Pancreas (tissue), 10 donors: ENCODE results near the gene PTPRD. TPM values are rescaled to one million over a fixed set of nuclear protein-coding genes. Genes with fewer than 3 reads are reported as not detected.

Experiments
- ATAC-seq, 4 donors: fragments of 200-7000 bp; cut with Tn5 transposase; one replicate each; pipeline versions ENCODE4 v1.8.0 to v1.9.1; 2020; ENCODE audit warnings: mild to moderate bottlenecking in 4 of 4, moderate library complexity in 4 of 4
- DNase-seq, 6 donors: peaks; one replicate each; pipeline ENCODE4 v3.0.0-alpha.2; 2020
- FAIRE-seq: peaks from 2 replicates; lab custom pipeline; 2012; peaks lifted over from hg19 to GRCh38; lab: Jason Lieb, UNC
- H3K27ac ChIP-seq, 4 donors: fragments of 200-600 bp; sonication (generic); 1 replicate in 3 of 4; 2 replicates in 1 of 4; pipeline versions ENCODE4 v1.5.0 to v1.8.0; 2020
- H3K27me3 ChIP-seq, 4 donors: fragments of 200-600 bp; one replicate each; pipeline ENCODE4 v1.8.0; 2021
- H3K36me3 ChIP-seq, 3 donors: fragments of 200-600 bp; sonication (generic) in 1 of 3; one replicate each; pipeline versions ENCODE4 v1.5.0 to v1.8.0; 2020 to 2021
- H3K4me1 ChIP-seq, 3 donors: fragments of 200-600 bp; one replicate each; pipeline ENCODE4 v1.8.0; 2021
- H3K4me3 ChIP-seq, 4 donors: fragments of 200-600 bp; sonication (generic) in 2 of 4; one replicate each; pipeline versions ENCODE4 v1.5.0 to v1.8.0; 2020 to 2021
- H3K9me3 ChIP-seq, 4 donors: fragments of 200-600 bp; one replicate each; pipeline ENCODE4 v1.8.0; 2021
- WGBS, 2 donors: extraction: QIAGEN DNeasy Blood & Tissue Kit; methylation state at CpG; one replicate each; pipeline ENCODE4 v1.1.7; 2013; 5-methylcytosine and 5-hydroxymethylcytosine counted together
- intact Hi-C, 3 donors: fragments of 100-400 bp; cut with DNase I; formaldehyde crosslinking; loops; one replicate each; pipeline versions ENCODE4 v1.11.1 to v1.14.2; 2022
- polyA plus RNA-seq, 2 donors: library from polyadenylated mRNA; stranded (reverse); fragments of 200-250 nt; gene quantifications; one replicate each; pipeline ENCODE4 v1.2.3, GENCODE V29; 2013
- total RNA-seq, 6 donors: library from RNA; stranded (reverse); fragmentation: NEBNext Ultra II Directional in 4 of 6; extraction: Animal tissue kit (Norgen Biotek cat#: 25700) in 4 of 6; gene quantifications; one replicate each; pipeline versions ENCODE4 v1.2.1 to v1.2.4, GENCODE V29; 2021 to 2023
- TF ChIP-seq, protein P1 (sequence below), 4 donors: fragments of 200-600 bp; sonication (generic) in 3 of 4; IDR thresholded peaks; one replicate each; pipeline versions ENCODE4 v1.5.0 to v1.8.0; 2021; ENCODE audit warnings: antibody characterized with exemption in 4 of 4
- donor health status: healthy with polysubstance abuse.
- donor health status: DM: no; HTN: no; CAD: no; lungs with moderate emphysema.
- donor health status: DM: no; HTN: no; CAD: no.
- donor health status: control.
- donor health status: control.
- donor health status: Bipolar disorder and iron deficiency.
- donor health status: DM: yes; HTN: yes; CAD: no.
- donor health status: DM: no; HTN: no; CAD: no.
- donor health status: DM: no; HTN: no; CAD: no.
- donor health status: DM: yes; HTN: yes; CAD: no.

The PTPRD gene
- total and polyA plus RNA-seq, 8 donors: 2.1 to 21.7 (median 5.1) TPM

DNA sequence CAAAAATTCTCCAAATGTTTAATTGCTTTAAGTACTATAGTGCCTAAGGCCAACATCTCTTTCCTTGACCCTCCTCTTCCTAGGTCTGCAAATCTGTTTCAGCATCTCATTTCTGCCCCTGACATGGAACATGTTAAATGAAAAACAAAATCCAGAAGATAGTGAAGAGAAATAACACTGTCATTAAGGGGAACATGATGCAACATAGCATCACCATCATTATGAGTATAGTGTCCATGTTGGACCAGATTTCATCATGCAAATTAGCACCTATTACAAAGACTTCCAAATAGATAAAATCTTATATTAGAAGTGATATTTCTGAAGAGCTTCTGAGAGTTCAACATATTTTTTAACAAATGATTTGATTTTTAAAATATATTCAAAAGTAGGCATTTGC, 375.2 kb downstream of the PTPRD start:
- Histone ChIP-seq H3K36me3 (no peaks in the 10 kb centered on the region), H3K4me1 (no peaks in the 10 kb centered on the region), H3K27ac (no peak overlapping the region), H3K4me3 (no peak overlapping the region), H3K9me3 (no peaks in the 10 kb centered on the region), H3K27me3 (no peaks in the 10 kb centered on the region)
- intact Hi-C loops: no loop called here
- FAIRE-seq (no peak), DNase-seq (no peak), ATAC-seq (no peak)
- TF ChIP-seq, protein P1, sequence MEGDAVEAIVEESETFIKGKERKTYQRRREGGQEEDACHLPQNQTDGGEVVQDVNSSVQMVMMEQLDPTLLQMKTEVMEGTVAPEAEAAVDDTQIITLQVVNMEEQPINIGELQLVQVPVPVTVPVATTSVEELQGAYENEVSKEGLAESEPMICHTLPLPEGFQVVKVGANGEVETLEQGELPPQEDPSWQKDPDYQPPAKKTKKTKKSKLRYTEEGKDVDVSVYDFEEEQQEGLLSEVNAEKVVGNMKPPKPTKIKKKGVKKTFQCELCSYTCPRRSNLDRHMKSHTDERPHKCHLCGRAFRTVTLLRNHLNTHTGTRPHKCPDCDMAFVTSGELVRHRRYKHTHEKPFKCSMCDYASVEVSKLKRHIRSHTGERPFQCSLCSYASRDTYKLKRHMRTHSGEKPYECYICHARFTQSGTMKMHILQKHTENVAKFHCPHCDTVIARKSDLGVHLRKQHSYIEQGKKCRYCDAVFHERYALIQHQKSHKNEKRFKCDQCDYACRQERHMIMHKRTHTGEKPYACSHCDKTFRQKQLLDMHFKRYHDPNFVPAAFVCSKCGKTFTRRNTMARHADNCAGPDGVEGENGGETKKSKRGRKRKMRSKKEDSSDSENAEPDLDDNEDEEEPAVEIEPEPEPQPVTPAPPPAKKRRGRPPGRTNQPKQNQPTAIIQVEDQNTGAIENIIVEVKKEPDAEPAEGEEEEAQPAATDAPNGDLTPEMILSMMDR (IDR thresholded peaks at IDR 0.05): no peak

GRCh38 chr9:10236161-10236560, 376.6 kb downstream of the PTPRD start:
- Histone ChIP-seq H3K27ac (no peak overlapping the region), H3K9me3 (no peaks in the 10 kb centered on the region), H3K4me1 (no peaks in the 10 kb centered on the region), H3K27me3 (no peaks in the 10 kb centered on the region), H3K4me3 (no peak overlapping the region), H3K36me3 (no peaks in the 10 kb centered on the region)
- no peak for FAIRE-seq
- intact Hi-C loops: no loop called here
- TF ChIP-seq, protein P1 (IDR thresholded peaks at IDR 0.05): no peak
- DNase-seq: no peak
- no peak for ATAC-seq
- WGBS, 2 donors: 76 to 94% methylated on average over 2 of the region's 2 CpGs

DNA sequence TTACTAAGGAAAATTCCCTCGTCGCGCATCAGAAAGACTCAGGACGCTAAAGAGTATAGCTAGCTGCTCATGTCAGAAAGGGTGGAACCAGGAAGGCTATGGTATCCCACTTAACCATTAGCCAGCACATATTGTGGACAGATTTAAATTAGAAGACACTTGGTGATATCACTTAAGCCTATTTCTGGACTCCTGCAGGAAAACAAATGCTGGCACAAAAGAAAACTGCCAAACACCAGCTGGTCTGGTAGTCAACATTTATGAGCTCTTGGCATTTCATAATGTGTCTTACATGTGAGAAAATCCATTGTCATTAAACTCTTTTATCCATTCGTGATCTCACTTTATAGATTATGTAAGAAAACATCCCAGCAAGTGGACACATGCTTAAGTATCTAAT, 377.4 kb downstream of the PTPRD start:
- Histone ChIP-seq H3K36me3 (no peaks in the 10 kb centered on the region), H3K27me3 (no peaks in the 10 kb centered on the region), H3K4me1 (no peaks in the 10 kb centered on the region), H3K27ac (no peak overlapping the region), H3K9me3 (no peaks in the 10 kb centered on the region), H3K4me3 (no peak overlapping the region)
- WGBS, 2 donors: 84 to 87% methylated on average over 5 of the region's 5 CpGs
- FAIRE-seq (no peak), DNase-seq (no peak), ATAC-seq (no peak)
- TF ChIP-seq, protein P1 (IDR thresholded peaks at IDR 0.05): no peak
- intact Hi-C loops: no loop called here

DNA sequence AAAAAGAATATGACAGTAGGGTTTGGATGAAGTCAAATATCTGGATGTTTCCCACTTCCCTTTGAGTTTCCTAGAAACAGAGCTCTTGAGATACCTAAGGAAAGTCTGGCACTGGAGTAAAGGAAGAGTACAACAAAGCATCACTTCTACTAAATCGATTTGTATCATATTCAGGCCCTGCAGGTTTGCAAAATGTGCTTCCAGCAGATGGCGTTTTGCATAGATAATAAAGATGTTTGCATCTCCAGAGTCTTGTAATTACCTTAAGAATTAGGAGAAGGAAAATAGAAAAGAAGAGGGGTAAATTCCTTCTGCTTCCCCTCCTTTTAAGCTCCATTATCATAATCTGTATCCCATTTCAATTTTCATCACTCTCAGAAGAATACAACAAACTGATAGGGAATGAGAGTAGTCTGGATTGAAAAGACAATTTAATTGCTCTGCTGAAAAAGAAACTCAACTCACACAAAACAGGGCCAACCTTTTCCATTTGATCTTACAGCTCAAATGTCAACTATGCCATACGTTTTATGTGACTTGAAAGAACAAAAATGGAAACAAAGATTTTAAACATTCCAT, 380.4 kb downstream of the PTPRD start:
- TF ChIP-seq, protein P1 (IDR thresholded peaks at IDR 0.05): no peak
- DNase-seq (no peak), FAIRE-seq (no peak), ATAC-seq (no peak)
- no peaks in the 10 kb centered on the region for H3K9me3 ChIP-seq
- H3K36me3 ChIP-seq: no peaks in the 10 kb centered on the region
- no peak overlapping the region for H3K27ac ChIP-seq
- H3K4me1 ChIP-seq: peaks cover 0 to 4% (median 0%) of the 10 kb centered on the region in 3 donors
- H3K4me3 ChIP-seq: no peak overlapping the region
- WGBS, 2 donors: 19 to 23% methylated on average over 3 of the region's 3 CpGs
- intact Hi-C loops: no loop called here
- H3K27me3 ChIP-seq: no peaks in the 10 kb centered on the region

- intact Hi-C loops: no loop called here
- 57 to 73% methylated on average over 2 of the region's 2 CpGs for WGBS, 2 donors
- H3K36me3 ChIP-seq: no peaks in the 10 kb centered on the region
- FAIRE-seq: no peak
- ATAC-seq: no peak
- TF ChIP-seq, protein P1 (IDR thresholded peaks at IDR 0.05): no peak
- no peaks in the 10 kb centered on the region for H3K9me3 ChIP-seq
- no peak overlapping the region for H3K27ac ChIP-seq
- H3K4me1 ChIP-seq: peaks cover 0 to 4% (median 0%) of the 10 kb centered on the region in 3 donors
- no peak overlapping the region for H3K4me3 ChIP-seq
- no peak for DNase-seq
- H3K27me3 ChIP-seq: no peaks in the 10 kb centered on the region
Measured at GRCh38 chr9:10230512-10230911, 382.3 kb downstream of the PTPRD start.
